HG03575 (cell line): ENCODE results near the gene RPUSD2.
"Not testable (repeated sequence)": the region's sequence is repeated elsewhere in the genome, so short reads cannot be mapped to it uniquely, and the experiment has no call there.

Experiments used
- ATAC-seq: cut with Tn5 transposase; IDR thresholded peaks from one replicate; pipeline ENCODE4 v1.9.1; 2021; ENCODE audit not compliant: unreplicated experiment, insufficient number of reproducible peaks, low FRiP score; ENCODE audit errors: extremely low read depth

RPUSD2 gene

DNA sequence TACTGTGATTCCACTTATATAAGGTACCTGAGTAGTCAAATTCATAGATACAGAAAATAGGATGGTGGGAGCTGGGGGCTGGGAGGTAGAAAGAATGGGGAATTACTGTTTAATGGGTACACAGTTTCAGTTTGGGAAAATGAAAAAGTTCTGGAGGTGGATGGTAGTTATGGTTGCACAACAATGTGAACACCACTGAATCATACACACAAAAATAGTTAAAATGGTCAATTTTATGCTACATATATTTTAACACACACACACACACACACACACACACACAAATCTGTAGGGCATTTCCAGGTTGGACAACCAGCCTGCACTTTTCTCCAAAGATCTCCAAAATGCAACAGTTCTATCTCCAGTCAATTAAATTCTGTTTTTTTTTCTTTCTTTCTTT is 5.7 kb upstream of the RPUSD2 start:
- ATAC-seq, result no peak

- ATAC-seq, result peak; percentile 74
Observed at GRCh38 chr15:40564591-40565332, 4.3 kb upstream of the RPUSD2 start, which contains the start of gene CCDC32. Gene CCDC32 (minus strand): TSS chr15:40565042. CDS start chr15:40563015, 2,027 bp downstream.

GRCh38 chr15:40565333-40566238 is 3.5 kb upstream of the RPUSD2 start:
- no peak for ATAC-seq

DNA sequence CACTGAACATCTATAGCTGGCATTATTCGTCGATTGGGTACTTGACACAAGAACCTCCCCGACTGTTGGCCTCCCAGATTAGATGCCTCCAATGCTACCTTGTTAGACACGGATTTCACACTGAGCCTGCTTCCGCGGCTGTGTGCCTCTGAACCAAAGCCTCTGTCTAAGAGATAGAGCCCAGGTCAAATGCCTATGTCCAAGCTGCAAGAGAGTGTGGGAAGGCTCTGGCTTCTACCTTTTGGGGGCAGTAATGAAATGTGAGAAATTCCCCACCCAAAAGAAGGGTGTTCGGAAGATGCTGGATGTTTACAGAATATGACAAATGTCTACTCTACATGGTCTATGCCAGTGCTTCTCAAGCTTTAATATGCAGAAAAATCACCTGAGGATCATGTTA is 2.0 kb upstream of the RPUSD2 start:
- no peak for ATAC-seq

GRCh38 chr15:40575113-40575512 is 6.0 kb downstream of the RPUSD2 start:
- ATAC-seq, result no peak

DNA sequence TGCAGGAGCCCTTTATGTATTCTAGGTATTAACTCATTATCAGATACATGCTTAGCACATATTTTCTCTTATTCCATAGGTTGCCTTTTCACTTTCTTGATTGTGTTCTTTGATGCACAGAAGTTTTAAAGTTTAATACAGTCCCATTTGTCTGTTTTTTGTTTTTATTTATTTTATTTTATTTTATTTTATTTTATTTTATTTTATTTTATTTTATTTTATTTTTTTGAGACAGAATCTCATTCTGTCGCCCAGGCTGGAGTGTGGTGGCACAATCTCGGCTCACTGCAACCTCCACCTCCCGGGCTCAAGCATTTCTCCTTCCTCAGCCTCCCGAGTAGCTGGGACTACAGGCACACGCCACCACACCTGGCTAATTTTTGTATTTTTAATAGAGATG is 7.8 kb downstream of the RPUSD2 start:
- not testable (repeated sequence) for ATAC-seq

GRCh38 chr15:40578892-40579291 is 9.8 kb downstream of the RPUSD2 start:
- ATAC-seq, result no peak

- ATAC-seq, result not testable (repeated sequence)
Observed at GRCh38 chr15:40581796-40582195, 12.7 kb downstream of the RPUSD2 start.

GRCh38 chr15:40582726-40583246 is 13.7 kb downstream of the RPUSD2 start:
- ATAC-seq, result no peak

DNA sequence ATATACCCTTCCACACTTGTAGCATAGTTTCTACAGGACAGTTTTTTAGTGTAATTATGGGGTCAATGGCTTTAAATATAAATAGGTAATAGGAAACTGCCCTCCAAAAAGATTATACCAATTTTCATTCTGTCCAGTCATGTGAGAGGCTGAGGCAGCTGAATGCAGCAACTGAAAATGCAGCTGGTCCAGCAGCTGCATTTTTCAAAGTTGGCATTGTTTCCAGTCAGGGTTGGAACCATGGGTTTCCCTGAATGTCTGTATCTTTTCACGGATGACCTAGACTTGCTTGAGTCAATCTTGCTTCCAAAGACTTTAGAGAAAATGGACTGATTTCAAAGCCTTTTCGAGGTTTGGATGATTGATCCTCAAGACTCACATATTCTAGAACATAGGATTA is 15.1 kb downstream of the RPUSD2 start:
- no peak for ATAC-seq

- no peak for ATAC-seq
Observed at GRCh38 chr15:40590667-40591050, 21.6 kb downstream of the RPUSD2 start.

- ATAC-seq, result no peak
Observed at GRCh38 chr15:40591389-40591788, 22.3 kb downstream of the RPUSD2 start.

- no peak for ATAC-seq
Observed at GRCh38 chr15:40593165-40593564, 24.1 kb downstream of the RPUSD2 start.

DNA sequence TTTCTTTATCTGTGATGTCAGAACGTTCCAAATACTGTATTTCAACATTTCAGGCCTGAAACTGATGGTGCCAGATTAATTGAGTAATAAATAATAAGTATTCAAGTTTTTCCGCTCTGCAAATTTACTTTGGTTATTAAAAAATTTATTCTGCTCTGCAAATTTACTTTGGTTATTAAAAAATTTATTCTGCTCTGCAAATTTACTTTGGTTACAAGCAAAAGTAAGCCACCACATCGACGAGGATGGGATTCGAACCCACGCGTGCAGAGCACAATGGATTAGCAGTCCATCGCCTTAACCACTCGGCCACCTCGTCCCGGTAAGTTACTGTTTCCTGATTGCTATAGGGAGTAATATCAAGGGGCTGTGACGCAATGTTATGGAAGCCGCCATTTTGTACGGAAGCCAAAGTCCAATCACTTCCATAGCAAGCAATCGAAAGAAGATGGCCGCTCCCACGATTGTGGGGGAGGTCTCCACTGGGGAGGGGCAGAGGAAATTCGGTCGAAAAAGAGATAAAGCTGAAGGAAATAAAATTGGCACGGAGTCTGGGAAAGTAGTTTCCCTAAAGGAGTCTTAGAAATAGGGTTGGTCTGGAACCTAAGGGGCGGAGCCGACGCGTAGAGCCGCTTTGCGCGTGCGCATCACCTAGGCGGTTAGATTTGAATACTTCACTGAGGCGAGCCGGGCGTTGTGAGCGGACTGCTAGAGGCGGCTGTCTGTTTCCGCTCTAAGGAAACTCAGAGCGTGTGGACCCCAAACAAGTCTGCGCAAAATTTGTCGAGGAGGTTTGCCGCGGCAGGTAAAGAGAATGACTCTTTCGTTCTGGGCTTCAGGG is 24.7 kb downstream of the RPUSD2 start, which contains the start of gene KNL1:
TSS of gene KNL1 (plus strand) at position 662 of the 841 bp plus-strand sequence. CDS start 8,683 bp downstream, outside the sequence.
- ATAC-seq, result no peak

DNA sequence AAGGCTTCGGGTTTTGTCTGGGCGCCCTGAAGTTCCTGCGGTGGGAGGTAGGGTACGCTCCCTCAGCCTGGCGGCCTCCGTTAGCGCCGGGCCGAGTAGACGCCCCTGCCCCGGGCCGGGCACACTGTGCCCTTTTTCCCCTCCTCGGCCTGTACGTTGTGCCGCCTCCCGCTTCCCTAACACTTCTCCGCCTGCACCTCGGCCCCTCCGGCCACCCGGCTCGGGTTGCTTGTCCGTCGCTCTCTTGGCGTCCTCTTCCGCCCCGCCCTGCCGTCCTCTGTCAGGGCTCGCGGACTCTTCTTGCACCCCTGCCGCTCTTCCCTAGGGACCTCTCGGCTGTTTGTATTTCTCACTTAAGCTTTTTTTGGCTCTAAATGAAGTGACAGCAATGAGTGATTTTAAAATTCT is 25.3 kb downstream of the RPUSD2 start:
- no peak for ATAC-seq

- no peak for ATAC-seq
Observed at GRCh38 chr15:40595219-40595618, 26.1 kb downstream of the RPUSD2 start.

- ATAC-seq, result no peak
Observed at GRCh38 chr15:40595773-40596172, 26.7 kb downstream of the RPUSD2 start.

- no peak for ATAC-seq
Observed at GRCh38 chr15:40597024-40597423, 27.9 kb downstream of the RPUSD2 start.

DNA sequence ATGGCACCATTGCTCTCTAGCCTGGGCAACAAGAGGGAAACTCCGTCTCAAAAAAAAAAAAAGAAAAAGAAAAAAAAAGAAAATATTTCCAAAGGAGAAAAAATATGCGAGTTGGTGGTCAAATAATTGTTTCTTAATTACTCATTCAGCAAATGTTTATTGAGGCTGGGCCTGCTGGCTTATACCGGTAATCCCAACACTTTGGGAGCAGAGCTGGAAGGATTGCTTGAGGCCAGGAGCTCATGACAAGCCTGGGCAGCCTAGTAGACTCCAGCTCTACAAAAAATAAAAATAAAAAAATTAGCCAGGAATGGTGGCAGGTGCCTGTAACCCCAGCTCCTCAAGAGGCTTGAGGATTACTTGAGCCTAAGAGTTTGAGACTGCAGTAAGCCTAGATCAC is 29.0 kb downstream of the RPUSD2 start:
- no peak for ATAC-seq
